Ovary (tissue), 9 donors: ENCODE measurements around the gene TSC22D2. TPM values are rescaled to one million over a fixed set of nuclear protein-coding genes. Genes with fewer than 3 reads are reported as not detected.

Source experiments
- DNase-seq, 5 donors: peaks; one replicate each; pipeline ENCODE4 v3.0.0-alpha.2; 2019 to 2020
- H3K27ac ChIP-seq, 2 donors: fragments of 200-600 bp; one replicate each; pipeline versions ENCODE4 v1.5.1 to v1.8.0; 2019 to 2022
- H3K27me3 ChIP-seq: fragments of 200-600 bp; one replicate; pipeline ENCODE4 v1.8.0; 2022
- H3K36me3 ChIP-seq: fragments of 200-600 bp; sonication (generic); one replicate; pipeline ENCODE4 v1.5.1; 2019
- H3K4me1 ChIP-seq: one replicate; pipeline ENCODE4 v1.8.1; 2013; ENCODE audit warnings: mild to moderate bottlenecking, moderate library complexity; ENCODE audit not compliant: insufficient read depth
- H3K4me3 ChIP-seq: fragments of 200-600 bp; sonication (generic); one replicate; pipeline ENCODE4 v1.5.1; 2017
- H3K9me3 ChIP-seq, 2 donors: fragments of 200-600 bp in 1 of 2; sonication (generic) in 1 of 2; one replicate each; pipeline versions ENCODE4 v1.5.1 to v1.8.1; 2013 to 2019; ENCODE audit warnings: mild to moderate bottlenecking in 1 of 2, moderate library complexity in 1 of 2
- CTCF ChIP-seq, 3 donors: fragments of 450-650 bp in 2 of 3; fragments of 200-600 bp in 1 of 3; IDR thresholded peaks; one replicate each; pipeline versions ENCODE4 v1.5.1 to v1.8.0; 2016 to 2022; ENCODE audit warnings: antibody characterized with exemption in 3 of 3, mild to moderate bottlenecking in 1 of 3
- EP300 ChIP-seq: sonication (generic); formaldehyde crosslinking; IDR thresholded peaks from one replicate; pipeline ENCODE4 v1.6.1; 2017; ENCODE audit warnings: antibody characterized with exemption
- POLR2A ChIP-seq: fragments of 450-650 bp; IDR thresholded peaks from one replicate; pipeline ENCODE4 v1.6.1; 2017; ENCODE audit warnings: antibody characterized with exemption, mild to moderate bottlenecking, moderate library complexity
- WGBS, 3 donors: extraction: QIAGEN DNeasy Blood & Tissue Kit in 1 of 3; methylation state at CpG; one replicate each; pipeline versions ENCODE4 v1.1.5 to v1.1.7; 2013 to 2017; 5-methylcytosine and 5-hydroxymethylcytosine counted together
- intact Hi-C, 4 donors: fragments of 100-400 bp; cut with DNase I; formaldehyde crosslinking; loops; one replicate each; pipeline versions ENCODE4 v1.11.0 to v1.15.1; 2022 to 2023
- polyA plus RNA-seq, 2 donors: library from polyadenylated mRNA; stranded (reverse); fragments of 200-250 nt in 1 of 2; fragments of 350-450 nt in 1 of 2; fragmentation: Illumina TruSeq in 1 of 2; extraction: RNeasy Lipid Tissue Mini Kit (QIAGEN cat#74804) in 1 of 2; gene quantifications; one replicate each; pipeline ENCODE4 v1.2.3, GENCODE V29; 2013 to 2014
- total RNA-seq, 7 donors: library from RNA; depleted of rRNA in 2 of 7; stranded (reverse); fragments of >200 nt in 2 of 7; fragmentation: NEBNext Ultra II Directional in 3 of 7; extraction: Animal tissue kit (Norgen Biotek cat#: 25700) in 3 of 7; gene quantifications; one replicate each; pipeline versions ENCODE4 v1.1.0 to v1.2.4, GENCODE V29; 2016 to 2023
- donor health status: DM: no; HTN: no; CAD: no; lungs with moderate emphysema.
- donor health status: DM: no; HTN: no; CAD: no.
- donor health status: Bipolar disorder and iron deficiency.
- donor health status: DM: yes; HTN: yes; CAD: no.
- donor health status: DM: no; HTN: no; CAD: no.
- donor health status: DM: yes; HTN: yes; CAD: no.

Gene TSC22D2
- total and polyA plus RNA-seq, 9 donors = 11.2 to 33.4 (median 23.1) TPM

DNA sequence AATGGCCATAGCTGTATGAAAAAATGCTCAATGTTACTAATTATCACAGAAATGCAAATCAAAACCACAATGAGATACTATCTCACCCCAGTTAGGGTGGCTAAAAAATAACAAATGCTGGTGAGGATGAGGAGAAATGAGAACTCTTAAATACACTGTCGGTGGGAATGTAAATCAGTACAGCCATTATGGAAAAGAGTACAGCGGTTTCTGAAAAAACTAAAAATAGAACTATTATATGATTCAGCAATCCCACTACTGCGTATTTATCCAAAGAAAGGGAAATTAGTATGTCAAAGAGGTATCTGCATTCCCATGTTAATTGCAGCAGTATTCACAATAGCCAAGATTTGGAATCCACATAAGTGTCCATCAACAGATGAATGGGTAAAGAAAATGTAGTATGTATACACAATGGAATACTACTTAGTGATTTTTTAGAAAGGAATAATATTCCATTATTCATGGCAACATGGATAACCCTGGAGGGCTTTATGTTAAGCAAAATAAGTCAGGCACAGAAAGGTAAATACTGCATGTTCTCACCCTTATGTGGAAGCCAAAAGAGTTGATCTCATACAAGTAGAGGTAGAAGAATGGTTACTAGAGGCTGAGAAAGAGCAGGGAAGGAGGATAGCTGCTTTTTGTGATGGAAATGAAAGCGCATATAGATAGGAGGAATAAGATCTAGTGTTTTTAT lies 103.2 kb downstream of the TSC22D2 start:
- Histone ChIP-seq H3K9me3 (no peaks in the 10 kb centered on the region), H3K27ac (no peak overlapping the region), H3K4me3 (no peak overlapping the region), H3K4me1 (no peaks in the 10 kb centered on the region), H3K36me3 (no peaks in the 10 kb centered on the region), H3K27me3 (no peaks in the 10 kb centered on the region)
- intact Hi-C loops = no loop called here
- TF ChIP-seq EP300 (no peak), CTCF (IDR thresholded peaks at IDR 0.05) (no peak), POLR2A (no peak)
- 73 to 83% (median 81%) methylated on average over 4 of the region's 4 CpGs for WGBS, 3 donors
- DNase-seq = no peak

DNA sequence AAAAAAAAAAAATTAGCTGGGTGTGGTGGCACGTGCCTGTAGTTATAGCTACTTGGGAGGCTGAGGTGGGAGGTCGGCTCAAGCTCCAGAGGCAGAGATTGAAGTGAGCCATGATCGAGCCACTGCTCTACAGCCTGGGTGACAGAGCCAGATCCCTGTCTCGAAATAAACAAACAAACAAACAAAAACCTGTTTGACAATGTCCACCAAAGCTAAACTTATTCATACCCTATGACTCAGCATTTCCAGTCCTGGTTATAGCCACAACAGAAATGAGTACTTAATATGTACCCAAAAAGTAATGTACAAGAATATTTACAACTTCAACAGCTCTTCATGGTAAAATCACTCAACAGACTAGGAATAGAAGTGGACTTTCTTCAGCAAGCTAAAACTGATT lies 107.1 kb downstream of the TSC22D2 start:
- intact Hi-C loops = no loop called here
- WGBS, 3 donors = 94 to 95% (median 94%) methylated on average over 4 of the region's 4 CpGs

More for the DNA sequence above, 107.1 kb downstream of the TSC22D2 start:
- Histone ChIP-seq H3K27me3 (no peaks in the 10 kb centered on the region), H3K36me3 (no peaks in the 10 kb centered on the region), H3K9me3 (no peaks in the 10 kb centered on the region), H3K4me1 (no peaks in the 10 kb centered on the region), H3K27ac (no peak overlapping the region), H3K4me3 (no peak overlapping the region)
- TF ChIP-seq CTCF (IDR thresholded peaks at IDR 0.05) (no peak), POLR2A (no peak), EP300 (no peak)
- DNase-seq = no peak

Other genes starting within 250 kb of the TSC22D2 start
- 100 to 1,000 TPM in 5 of 7 donors, 10 to 100 TPM in 2; 93.5 to 638 (median 117) TPM for gene SERP1, start 138.2 kb downstream of the TSC22D2 start, total RNA-seq
- 10 to 100 TPM; 74.9 to 87.1 TPM for gene SERP1, start 138.2 kb downstream of the TSC22D2 start, polyA plus RNA-seq
- gene EIF2A, start 138.5 kb downstream of the TSC22D2 start, total RNA-seq = 100 to 1,000 TPM in 5 of 7 donors, 10 to 100 TPM in 2; 91.8 to 206 (median 114) TPM
- gene EIF2A, start 138.5 kb downstream of the TSC22D2 start, polyA plus RNA-seq = 100 to 1,000 TPM in 1 of 2 donors, 10 to 100 TPM in 1; 88.8 to 107 TPM
- 10 to 100 TPM; 56.0 to 78.5 (median 69.1) TPM for gene SELENOT, start 195.0 kb downstream of the TSC22D2 start, total RNA-seq
- gene SELENOT, start 195.0 kb downstream of the TSC22D2 start, polyA plus RNA-seq = 10 to 100 TPM; 43.4 to 98.1 TPM